Measurements from ENCODE around the gene WDR20. TPM values are rescaled to one million over a fixed set of nuclear protein-coding genes. Genes with fewer than 3 reads are reported as not detected.

The WDR20 gene
- total RNA-seq, 1 experiment from 2014 or later, result 23.8 TPM

DNA sequence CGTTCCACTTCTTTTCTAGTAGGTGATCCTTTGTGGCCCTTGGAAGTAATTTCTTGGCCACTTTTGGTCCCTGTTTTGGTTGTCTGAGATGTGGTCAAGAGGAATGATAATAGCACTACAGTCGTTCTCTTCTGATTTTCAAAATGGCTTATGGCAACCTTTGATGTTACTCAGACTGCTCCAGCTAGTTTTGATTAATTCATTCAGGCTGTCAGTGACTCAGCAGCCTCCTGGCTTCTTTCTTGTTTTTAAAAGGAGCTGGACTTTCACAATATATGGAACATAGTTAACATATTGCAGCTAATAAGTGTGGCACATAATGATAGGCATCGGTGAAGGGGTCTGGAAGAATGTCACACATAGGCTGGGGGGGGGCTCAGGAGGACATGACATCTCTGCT lies 47.3 kb downstream of the WDR20 start:
- TF ChIP-seq, protein P1, sequence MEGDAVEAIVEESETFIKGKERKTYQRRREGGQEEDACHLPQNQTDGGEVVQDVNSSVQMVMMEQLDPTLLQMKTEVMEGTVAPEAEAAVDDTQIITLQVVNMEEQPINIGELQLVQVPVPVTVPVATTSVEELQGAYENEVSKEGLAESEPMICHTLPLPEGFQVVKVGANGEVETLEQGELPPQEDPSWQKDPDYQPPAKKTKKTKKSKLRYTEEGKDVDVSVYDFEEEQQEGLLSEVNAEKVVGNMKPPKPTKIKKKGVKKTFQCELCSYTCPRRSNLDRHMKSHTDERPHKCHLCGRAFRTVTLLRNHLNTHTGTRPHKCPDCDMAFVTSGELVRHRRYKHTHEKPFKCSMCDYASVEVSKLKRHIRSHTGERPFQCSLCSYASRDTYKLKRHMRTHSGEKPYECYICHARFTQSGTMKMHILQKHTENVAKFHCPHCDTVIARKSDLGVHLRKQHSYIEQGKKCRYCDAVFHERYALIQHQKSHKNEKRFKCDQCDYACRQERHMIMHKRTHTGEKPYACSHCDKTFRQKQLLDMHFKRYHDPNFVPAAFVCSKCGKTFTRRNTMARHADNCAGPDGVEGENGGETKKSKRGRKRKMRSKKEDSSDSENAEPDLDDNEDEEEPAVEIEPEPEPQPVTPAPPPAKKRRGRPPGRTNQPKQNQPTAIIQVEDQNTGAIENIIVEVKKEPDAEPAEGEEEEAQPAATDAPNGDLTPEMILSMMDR (IDR thresholded peaks at IDR 0.05; ENCODE audit: unreplicated experiment), result no peak
- Mint-ChIP-seq H3K4me1 (ENCODE audit: insufficient read depth, unreplicated experiment) (peaks cover 23% of the 10 kb centered on the region), H3K27ac (ENCODE audit: low read depth, unreplicated experiment) (peak overlapping the region; percentile 69), H3K27me3 (ENCODE audit: insufficient read depth, unreplicated experiment) (no peaks in the 10 kb centered on the region), H3K36me3 (ENCODE audit: insufficient read depth, unreplicated experiment) (no peaks in the 10 kb centered on the region), H3K4me3 (ENCODE audit: unreplicated experiment) (peak overlapping the region; percentile 32), H3K9me3 (ENCODE audit: unreplicated experiment) (no peaks in the 10 kb centered on the region)
- peak; percentile 79 for DNase-seq (ENCODE audit: unreplicated experiment)
- POLR2A ChIA-PET, result interaction anchor here (0.7 to 1.9 kb wide), 8 partner anchors 10 to 221 kb away, joined by 3 to 16 read pairs (median 4); partner anchors contain the start of gene WDR20
- intact Hi-C loops (cut with micrococcal nuclease), result no loop called here
- CTCF ChIA-PET, result interaction anchor here (0.7 kb wide), 1 partner anchor 221 kb away, joined by 3 read pairs; no protein-coding TSS in a partner anchor
- no TSS peak for BruUV-seq (replicated peaks)

DNA sequence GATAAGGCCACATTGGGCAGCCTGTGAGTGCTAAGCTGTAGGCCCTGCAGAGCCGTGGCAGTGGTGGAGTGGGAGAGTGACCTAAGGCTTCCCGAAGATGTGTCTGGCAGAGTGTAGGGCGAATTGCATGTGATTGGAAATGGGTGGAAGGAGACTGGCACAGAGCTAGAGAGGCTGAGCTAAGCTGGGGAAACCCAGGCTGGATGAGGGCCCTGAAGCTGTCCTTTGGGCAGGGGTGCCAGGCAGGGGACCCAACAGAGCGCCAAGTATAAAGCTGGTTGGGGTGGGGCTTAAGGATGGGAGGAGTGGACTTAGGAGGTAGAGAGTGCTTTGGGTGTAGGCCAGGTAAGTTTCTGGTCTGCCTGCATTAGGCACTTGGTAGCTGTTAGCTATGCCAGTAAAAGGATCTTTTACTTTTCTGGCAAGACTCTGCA lies 47.9 kb downstream of the WDR20 start:
- intact Hi-C loops (cut with micrococcal nuclease), result no loop called here
- BruUV-seq (replicated peaks), result no TSS peak
- ChIA-PET POLR2A (interaction anchor here (0.6 to 1.9 kb wide), 8 partner anchors 9 to 261 kb away, joined by 3 to 16 read pairs (median 4); partner anchors contain the start of gene WDR20), CTCF (interaction anchor here (0.5 to 0.8 kb wide), 4 partner anchors 33 to 222 kb away, joined by 3 to 4 read pairs (median 3); no protein-coding TSS in a partner anchor)
- Mint-ChIP-seq H3K27ac (ENCODE audit: low read depth, unreplicated experiment) (peak overlapping the region; percentile 69), H3K27me3 (ENCODE audit: insufficient read depth, unreplicated experiment) (no peaks in the 10 kb centered on the region), H3K9me3 (ENCODE audit: unreplicated experiment) (no peaks in the 10 kb centered on the region), H3K36me3 (ENCODE audit: insufficient read depth, unreplicated experiment) (no peaks in the 10 kb centered on the region), H3K4me3 (ENCODE audit: unreplicated experiment) (peak overlapping the region; percentile 32), H3K4me1 (ENCODE audit: insufficient read depth, unreplicated experiment) (peaks cover 23% of the 10 kb centered on the region)
- DNase-seq (ENCODE audit: unreplicated experiment), result peak; percentile 14
- TF ChIP-seq, protein P1 (IDR thresholded peaks at IDR 0.05; ENCODE audit: unreplicated experiment), result no peak

DNA sequence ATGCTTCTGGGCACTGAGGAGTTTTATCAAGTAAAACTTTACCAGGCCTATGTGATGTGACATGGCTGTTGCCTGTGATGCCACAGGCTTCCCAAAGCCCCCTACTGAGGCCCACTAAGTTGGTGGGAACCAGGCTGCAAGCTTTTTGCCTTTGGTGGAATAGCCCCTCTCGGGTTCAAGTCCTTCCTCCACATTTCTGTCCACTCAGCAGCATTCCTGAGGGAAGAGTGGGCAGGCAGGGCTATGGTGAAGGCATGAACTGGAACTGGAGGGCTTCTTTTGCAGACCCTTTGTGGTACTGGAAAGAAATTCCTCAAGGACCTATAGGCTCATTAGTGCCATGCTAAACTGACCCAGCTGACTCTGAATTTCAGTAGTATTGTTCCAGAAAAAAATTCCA lies 48.5 kb downstream of the WDR20 start:
- Mint-ChIP-seq H3K36me3 (ENCODE audit: insufficient read depth, unreplicated experiment) (no peaks in the 10 kb centered on the region), H3K4me1 (ENCODE audit: insufficient read depth, unreplicated experiment) (peaks cover 18% of the 10 kb centered on the region), H3K27me3 (ENCODE audit: insufficient read depth, unreplicated experiment) (no peaks in the 10 kb centered on the region), H3K9me3 (ENCODE audit: unreplicated experiment) (no peaks in the 10 kb centered on the region), H3K4me3 (ENCODE audit: unreplicated experiment) (no peak overlapping the region), H3K27ac (ENCODE audit: low read depth, unreplicated experiment) (peak overlapping the region; percentile 69)
- ChIA-PET CTCF (interaction anchor here (0.6 to 0.8 kb wide), 2 partner anchors 34 to 129 kb away, joined by 3 read pairs; no protein-coding TSS in a partner anchor), POLR2A (interaction anchor here (0.6 to 1.9 kb wide), 8 partner anchors 9 to 262 kb away, joined by 3 to 16 read pairs (median 4); partner anchors contain the start of gene WDR20)
- no TSS peak for BruUV-seq (replicated peaks)
- TF ChIP-seq, protein P1 (IDR thresholded peaks at IDR 0.05; ENCODE audit: unreplicated experiment), result no peak
- DNase-seq (ENCODE audit: unreplicated experiment), result no peak
- intact Hi-C loops (cut with micrococcal nuclease), result no loop called here

DNA sequence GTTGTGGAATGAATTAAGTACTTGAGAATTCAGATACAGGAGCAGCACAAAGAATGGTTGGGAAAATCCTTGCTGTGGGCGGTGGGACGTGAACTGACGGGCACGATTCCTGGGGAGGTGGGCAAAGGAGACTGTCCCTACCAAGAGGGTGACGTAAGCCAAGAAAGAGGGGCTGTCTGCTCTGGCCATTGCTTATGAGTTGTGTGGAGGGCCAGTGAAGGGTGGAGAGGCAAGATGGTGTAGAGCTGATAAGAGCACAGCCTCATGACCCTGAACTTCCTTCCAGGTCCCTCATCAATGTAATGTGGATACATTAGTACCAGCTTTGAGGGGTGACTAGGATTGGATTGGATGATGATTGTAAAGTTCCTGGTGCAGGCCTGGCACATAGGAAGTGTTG lies 50.2 kb downstream of the WDR20 start:
- ChIA-PET CTCF (no interaction called here), POLR2A (interaction anchor here (0.8 kb wide), 1 partner anchor 29 kb away, joined by 3 read pairs; no protein-coding TSS in a partner anchor)
- TF ChIP-seq, protein P1 (IDR thresholded peaks at IDR 0.05; ENCODE audit: unreplicated experiment), result no peak
- no peak overlapping the region for H3K27ac Mint-ChIP-seq (ENCODE audit: low read depth, unreplicated experiment)
- no peak overlapping the region for H3K4me3 Mint-ChIP-seq (ENCODE audit: unreplicated experiment)
- no peaks in the 10 kb centered on the region for H3K9me3 Mint-ChIP-seq (ENCODE audit: unreplicated experiment)
- no TSS peak for BruUV-seq (replicated peaks)
- H3K36me3 Mint-ChIP-seq (ENCODE audit: insufficient read depth, unreplicated experiment), result peaks cover 3% of the 10 kb centered on the region
- no peak for DNase-seq (ENCODE audit: unreplicated experiment)
- peaks cover 14% of the 10 kb centered on the region for H3K4me1 Mint-ChIP-seq (ENCODE audit: insufficient read depth, unreplicated experiment)
- no peaks in the 10 kb centered on the region for H3K27me3 Mint-ChIP-seq (ENCODE audit: insufficient read depth, unreplicated experiment)
- intact Hi-C loops (cut with micrococcal nuclease), result no loop called here

Measured in MCF 10A (cell line).